Renal pelvis (tissue), 4 donors: Measurements from ENCODE around the gene ELMOD3. TPM values are rescaled to one million over a fixed set of nuclear protein-coding genes. Genes with fewer than 3 reads are reported as not detected.
"Not testable (repeated sequence)": the region's sequence is repeated elsewhere in the genome, so short reads cannot be mapped to it uniquely, and the experiment has no call there.

Experiments
- DNase-seq: peaks from one replicate; pipeline ENCODE4 v3.0.0-alpha.2; 2013
- polyA plus RNA-seq, 3 donors: library from polyadenylated mRNA; unstranded; fragments of 120-200 nt; gene quantifications; one replicate each; pipeline ENCODE4 v1.2.1, GENCODE V29; 2013; ENCODE audit not compliant: insufficient read length in 3 of 3

ELMOD3 gene
- polyA plus RNA-seq, 3 donors, result 22.5 to 38.0 (median 33.1) TPM

GRCh38 chr2:85400023-85400422, 45.5 kb downstream of the ELMOD3 start:
- DNase-seq, result no peak

GRCh38 chr2:85400541-85401463, 46.2 kb downstream of the ELMOD3 start:
- DNase-seq, result no peak

GRCh38 chr2:85401464-85401805, 46.9 kb downstream of the ELMOD3 start:
- DNase-seq, result no peak

GRCh38 chr2:85401844-85402243, 47.3 kb downstream of the ELMOD3 start:
- no peak for DNase-seq

GRCh38 chr2:85405201-85406059, 50.9 kb downstream of the ELMOD3 start:
- DNase-seq, result no peak

- no peak for DNase-seq
Observed at GRCh38 chr2:85409845-85410583, 55.4 kb downstream of the ELMOD3 start, which contains the start of gene CAPG. CAPG (minus strand) TSS chr2:85410366; CDS start chr2:85402145, 8,221 bp downstream.

GRCh38 chr2:85410584-85411404, 56.2 kb downstream of the ELMOD3 start:
- no peak for DNase-seq

GRCh38 chr2:85411405-85411748, 56.8 kb downstream of the ELMOD3 start:
- no peak for DNase-seq

- DNase-seq, result no peak
Observed at GRCh38 chr2:85413592-85414420, 59.2 kb downstream of the ELMOD3 start.

- DNase-seq, result not testable (repeated sequence)
Observed at GRCh38 chr2:85414421-85414759, 59.8 kb downstream of the ELMOD3 start.

- no peak for DNase-seq
Observed at GRCh38 chr2:85414761-85415553, 60.4 kb downstream of the ELMOD3 start.

- no peak for DNase-seq
Observed at GRCh38 chr2:85415980-85416650, 61.5 kb downstream of the ELMOD3 start.

GRCh38 chr2:85418132-85419008, 63.8 kb downstream of the ELMOD3 start, which contains the start of gene SH2D6:
SH2D6 (plus strand) TSS chr2:85418714; CDS start chr2:85429466, 10,752 bp downstream.
- DNase-seq, result no peak

GRCh38 chr2:85419009-85419675, 64.6 kb downstream of the ELMOD3 start:
- no peak for DNase-seq

- no peak for DNase-seq
Observed at GRCh38 chr2:85420536-85421259, 66.1 kb downstream of the ELMOD3 start.
